Stomach (tissue), 9 donors: ENCODE measurements around the gene ESPNL. TPM values are rescaled to one million over a fixed set of nuclear protein-coding genes. Genes with fewer than 3 reads are reported as not detected.

Experiments
- DNase-seq, 2 donors: peaks; one replicate each; pipeline versions ENCODE4 v3.0.0 to v3.0.0-alpha.2; 2013 to 2019
- H3K27ac ChIP-seq, 5 donors: fragments of 200-600 bp in 4 of 5; sonication (generic) in 4 of 5; one replicate each; pipeline ENCODE4 v1.5.1; 2013 to 2019; ENCODE audit warnings: mild to moderate bottlenecking in 1 of 5, moderate library complexity in 1 of 5
- H3K27me3 ChIP-seq, 3 donors: fragments of 200-600 bp; sonication (generic); one replicate each; pipeline ENCODE4 v1.5.1; 2017 to 2019; ENCODE audit warnings: mixed run types in 1 of 3
- H3K36me3 ChIP-seq, 4 donors: fragments of 200-600 bp; sonication (generic); 1 replicate in 3 of 4; 2 replicates in 1 of 4; pipeline ENCODE4 v1.5.1; 2016 to 2019
- H3K4me1 ChIP-seq, 4 donors: fragments of 200-600 bp; sonication (generic); one replicate each; pipeline ENCODE4 v1.5.1; 2016 to 2019
- H3K4me3 ChIP-seq, 4 donors: fragments of 200-600 bp; sonication (generic) in 3 of 4; one replicate each; pipeline ENCODE4 v1.5.1; 2016 to 2019; ENCODE audit warnings: mild to moderate bottlenecking in 1 of 4
- H3K9me3 ChIP-seq, 4 donors: fragments of 200-600 bp; sonication (generic); one replicate each; pipeline ENCODE4 v1.5.1; 2016 to 2019
- CTCF ChIP-seq, 7 experiments: fragments of 450-650 bp in 4 of 7; fragments of 200-600 bp in 3 of 7; sonication (generic) in 3 of 7; IDR thresholded peaks; one replicate each; pipeline ENCODE4 v1.5.1; 2016 to 2019; ENCODE audit warnings: antibody characterized with exemption in 7 of 7, control low read depth in 2 of 7, mild to moderate bottlenecking in 1 of 7
- EP300 ChIP-seq: sonication (generic); formaldehyde crosslinking; IDR thresholded peaks from one replicate; pipeline ENCODE4 v1.6.1; 2017; ENCODE audit warnings: antibody characterized with exemption
- POLR2A ChIP-seq, 4 donors: fragments of 450-650 bp; IDR thresholded peaks; one replicate each; pipeline ENCODE4 v1.6.1; 2016; ENCODE audit warnings: antibody characterized with exemption in 4 of 4, control low read depth in 2 of 4, mild to moderate bottlenecking in 1 of 4, moderate library complexity in 1 of 4
- POLR2AphosphoS5 ChIP-seq, 3 donors: sonication (generic); formaldehyde crosslinking; IDR thresholded peaks; one replicate each; pipeline ENCODE4 v1.6.1; 2016; ENCODE audit warnings: antibody characterized with exemption in 3 of 3
- WGBS, 5 donors: extraction: QIAGEN DNeasy Blood & Tissue Kit in 3 of 5; methylation state at CpG; one replicate each; pipeline versions ENCODE4 v1.1.5 to v1.1.7; 2013 to 2018; 5-methylcytosine and 5-hydroxymethylcytosine counted together
- intact Hi-C: fragments of 100-400 bp; cut with DNase I; formaldehyde crosslinking; loops from one replicate; pipeline ENCODE4 v1.15.1; 2023; ENCODE audit warnings: low total_unique reads
- polyA plus RNA-seq, 3 donors: library from polyadenylated mRNA; stranded (reverse); fragments of 200-250 nt; gene quantifications; one replicate each; pipeline ENCODE4 v1.2.3, GENCODE V29; 2013
- total RNA-seq, 5 donors: library from RNA; depleted of rRNA; stranded (reverse); fragments of >200 nt; gene quantifications; one replicate each; pipeline versions ENCODE4 v1.1.0 to v1.2.3, GENCODE V29; 2014 to 2016
- donor health status: healthy with polysubstance abuse.
- donor health status: Bipolar disorder and iron deficiency.
- donor health status: healthy.

Gene ESPNL
- total and polyA plus RNA-seq, 8 donors: 0.05 to 1.3 (median 0.31) TPM; not detected in 3

GRCh38 chr2:238096311-238097011 lies 3.7 kb upstream of the ESPNL start:
- 75 to 86% (median 80%) methylated on average over 13 to 22 of the region's 22 CpGs for WGBS, 5 donors

GRCh38 chr2:238097201-238097987 lies 2.7 kb upstream of the ESPNL start:
- H3K4me1 ChIP-seq: peaks cover 0 to 19% (median 2%) of the 10 kb centered on the region in 4 donors
- no peaks in the 10 kb centered on the region for H3K27me3 ChIP-seq
- no peak for TF ChIP-seq EP300
- DNase-seq: peak in 1 of 2 donors; percentile 21
- H3K27ac ChIP-seq: no peak overlapping the region
- WGBS, 5 donors: 85 to 89% (median 85%) methylated on average over 15 to 19 of the region's 19 CpGs
- no peak overlapping the region for H3K4me3 ChIP-seq
- H3K9me3 ChIP-seq: no peaks in the 10 kb centered on the region
- H3K36me3 ChIP-seq: peaks cover 0 to 6% (median 2%) of the 10 kb centered on the region in 4 donors
- intact Hi-C loops: no loop called here

More at GRCh38 chr2:238096311-238097011, 3.7 kb upstream of the ESPNL start:
- peak; percentile 23 to 29 for DNase-seq
- Histone ChIP-seq H3K27me3 (no peaks in the 10 kb centered on the region), H3K4me1 (peaks cover 0 to 19% (median 2%) of the 10 kb centered on the region in 4 donors), H3K36me3 (peaks cover 0 to 8% (median 5%) of the 10 kb centered on the region in 4 donors), H3K9me3 (no peaks in the 10 kb centered on the region), H3K4me3 (no peak overlapping the region), H3K27ac (no peak overlapping the region)
- intact Hi-C loops: no loop called here
- TF ChIP-seq POLR2AphosphoS5 (IDR thresholded peaks at IDR 0.05) (no peak), CTCF (IDR thresholded peaks at IDR 0.05) (no peak), POLR2A (IDR thresholded peaks at IDR 0.05) (no peak), EP300 (no peak)

GRCh38 chr2:238097988-238098871 lies 1.9 kb upstream of the ESPNL start:
- peak in 1 of 3 donors; percentile 54 for TF ChIP-seq POLR2AphosphoS5 (IDR thresholded peaks at IDR 0.05)
- no peak for TF ChIP-seq POLR2A (IDR thresholded peaks at IDR 0.05)
- no peak for TF ChIP-seq CTCF (IDR thresholded peaks at IDR 0.05)
- peak; percentile 56 to 69 for DNase-seq
- H3K4me1 ChIP-seq: peaks cover 0 to 19% (median 2%) of the 10 kb centered on the region in 4 donors
- 56 to 80% (median 68%) methylated on average over 19 to 37 of the region's 37 CpGs for WGBS, 5 donors
- H3K9me3 ChIP-seq: no peaks in the 10 kb centered on the region
- H3K27me3 ChIP-seq: no peaks in the 10 kb centered on the region
- peaks cover 0 to 6% (median 2%) of the 10 kb centered on the region in 4 donors for H3K36me3 ChIP-seq
- intact Hi-C loops: no loop called here
- peak overlapping the region in 4 of 5 donors; percentile 8 to 64 (median 18) for H3K27ac ChIP-seq
- H3K4me3 ChIP-seq: no peak overlapping the region

- no peaks in the 10 kb centered on the region for H3K27me3 ChIP-seq
- peaks cover 0 to 6% (median 2%) of the 10 kb centered on the region in 4 donors for H3K36me3 ChIP-seq
- intact Hi-C loops: no loop called here
- H3K4me1 ChIP-seq: peaks cover 0 to 19% (median 2%) of the 10 kb centered on the region in 4 donors
- H3K9me3 ChIP-seq: no peaks in the 10 kb centered on the region
- TF ChIP-seq CTCF (IDR thresholded peaks at IDR 0.05): no peak
- no peak for TF ChIP-seq EP300
- TF ChIP-seq POLR2AphosphoS5 (IDR thresholded peaks at IDR 0.05): no peak
- no peak for TF ChIP-seq POLR2A (IDR thresholded peaks at IDR 0.05)
- peak overlapping the region in 4 of 5 donors; percentile 8 to 64 (median 18) for H3K27ac ChIP-seq
- peak in 1 of 2 donors; percentile 23 for DNase-seq
- WGBS, 5 donors: 69 to 74% (median 72%) methylated on average over 17 of the region's 17 CpGs
- no peak overlapping the region for H3K4me3 ChIP-seq
Measured at GRCh38 chr2:238098901-238099713, 1.0 kb upstream of the ESPNL start.
